ENCODE measurements around the gene ME1. TPM values are rescaled to one million over a fixed set of nuclear protein-coding genes. Genes with fewer than 3 reads are reported as not detected.

ME1 gene
- total RNA-seq, 1 experiment from 2014 or later: 131 TPM

GRCh38 chr6:83308833-83309232, 122.0 kb downstream of the ME1 start:
- Mint-ChIP-seq H3K4me3 (ENCODE audit: unreplicated experiment) (no peak overlapping the region), H3K27ac (ENCODE audit: unreplicated experiment) (peak overlapping the region; percentile 12), H3K4me1 (ENCODE audit: low read depth, unreplicated experiment) (peaks cover 10% of the 10 kb centered on the region), H3K27me3 (ENCODE audit: insufficient read depth, unreplicated experiment) (no peaks in the 10 kb centered on the region), H3K36me3 (ENCODE audit: insufficient read depth, unreplicated experiment) (peaks cover 65% of the 10 kb centered on the region), H3K9me3 (ENCODE audit: unreplicated experiment) (no peaks in the 10 kb centered on the region)
- H3K4me1 ChIP-seq: no peaks in the 10 kb centered on the region
- BruUV-seq (replicated peaks): no TSS peak
- no peak for DNase-seq
- intact Hi-C loops (cut with micrococcal nuclease; ENCODE audit: unreplicated experiment): no loop called here
- POLR2A ChIA-PET: no interaction called here
- TF ChIP-seq, protein P1, sequence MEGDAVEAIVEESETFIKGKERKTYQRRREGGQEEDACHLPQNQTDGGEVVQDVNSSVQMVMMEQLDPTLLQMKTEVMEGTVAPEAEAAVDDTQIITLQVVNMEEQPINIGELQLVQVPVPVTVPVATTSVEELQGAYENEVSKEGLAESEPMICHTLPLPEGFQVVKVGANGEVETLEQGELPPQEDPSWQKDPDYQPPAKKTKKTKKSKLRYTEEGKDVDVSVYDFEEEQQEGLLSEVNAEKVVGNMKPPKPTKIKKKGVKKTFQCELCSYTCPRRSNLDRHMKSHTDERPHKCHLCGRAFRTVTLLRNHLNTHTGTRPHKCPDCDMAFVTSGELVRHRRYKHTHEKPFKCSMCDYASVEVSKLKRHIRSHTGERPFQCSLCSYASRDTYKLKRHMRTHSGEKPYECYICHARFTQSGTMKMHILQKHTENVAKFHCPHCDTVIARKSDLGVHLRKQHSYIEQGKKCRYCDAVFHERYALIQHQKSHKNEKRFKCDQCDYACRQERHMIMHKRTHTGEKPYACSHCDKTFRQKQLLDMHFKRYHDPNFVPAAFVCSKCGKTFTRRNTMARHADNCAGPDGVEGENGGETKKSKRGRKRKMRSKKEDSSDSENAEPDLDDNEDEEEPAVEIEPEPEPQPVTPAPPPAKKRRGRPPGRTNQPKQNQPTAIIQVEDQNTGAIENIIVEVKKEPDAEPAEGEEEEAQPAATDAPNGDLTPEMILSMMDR (IDR thresholded peaks at IDR 0.05; ENCODE audit: insufficient read depth in 1 of 2, low read depth in 1 of 2, low read length in 1 of 2, severe bottlenecking in 1 of 2, unreplicated experiment in 1 of 2): no peak
- CTCF ChIA-PET: no interaction called here
- H3K9me3 ChIP-seq: no peaks in the 10 kb centered on the region
- no peaks in the 10 kb centered on the region; the same call in 1 of the 2 replicates for H3K36me3 ChIP-seq (ENCODE audit: control insufficient read depth, insufficient read depth, low read length)
- no peak overlapping the region for H3K4me3 ChIP-seq (ENCODE audit: low read depth, low read length)
- no peaks in the 10 kb centered on the region for H3K27me3 ChIP-seq (replicated peaks; ENCODE audit: control insufficient read depth, insufficient read depth, low read length)

- Mint-ChIP-seq H3K4me1 (ENCODE audit: low read depth, unreplicated experiment) (peaks cover 10% of the 10 kb centered on the region), H3K36me3 (ENCODE audit: insufficient read depth, unreplicated experiment) (peaks cover 64% of the 10 kb centered on the region), H3K27me3 (ENCODE audit: insufficient read depth, unreplicated experiment) (no peaks in the 10 kb centered on the region), H3K4me3 (ENCODE audit: unreplicated experiment) (no peak overlapping the region), H3K9me3 (ENCODE audit: unreplicated experiment) (no peaks in the 10 kb centered on the region), H3K27ac (ENCODE audit: unreplicated experiment) (no peak overlapping the region)
- no TSS peak for BruUV-seq (replicated peaks)
- H3K36me3 ChIP-seq (ENCODE audit: control insufficient read depth, insufficient read depth, low read length): no peaks in the 10 kb centered on the region; the same call in 1 of the 2 replicates
- DNase-seq: no peak
- POLR2A ChIA-PET: no interaction called here
- H3K4me3 ChIP-seq (ENCODE audit: low read depth, low read length): no peak overlapping the region
- no peaks in the 10 kb centered on the region for H3K9me3 ChIP-seq
- CTCF ChIA-PET: no interaction called here
- H3K4me1 ChIP-seq: no peaks in the 10 kb centered on the region
- intact Hi-C loops (cut with micrococcal nuclease; ENCODE audit: unreplicated experiment): no loop called here
- TF ChIP-seq, protein P1 (IDR thresholded peaks at IDR 0.05; ENCODE audit: insufficient read depth in 1 of 2, low read depth in 1 of 2, low read length in 1 of 2, severe bottlenecking in 1 of 2, unreplicated experiment in 1 of 2): no peak
- no peaks in the 10 kb centered on the region for H3K27me3 ChIP-seq (replicated peaks; ENCODE audit: control insufficient read depth, insufficient read depth, low read length)
Observed at GRCh38 chr6:83307849-83308248, 123.0 kb downstream of the ME1 start.

GRCh38 chr6:83303426-83303825, 127.4 kb downstream of the ME1 start:
- Mint-ChIP-seq H3K9me3 (ENCODE audit: unreplicated experiment) (no peaks in the 10 kb centered on the region), H3K36me3 (ENCODE audit: insufficient read depth, unreplicated experiment) (peaks cover 64% of the 10 kb centered on the region), H3K27me3 (ENCODE audit: insufficient read depth, unreplicated experiment) (no peaks in the 10 kb centered on the region), H3K4me3 (ENCODE audit: unreplicated experiment) (no peak overlapping the region), H3K27ac (ENCODE audit: unreplicated experiment) (no peak overlapping the region), H3K4me1 (ENCODE audit: low read depth, unreplicated experiment) (no peaks in the 10 kb centered on the region)
- Histone ChIP-seq H3K4me3 (ENCODE audit: low read depth, low read length) (no peak overlapping the region), H3K4me1 (no peaks in the 10 kb centered on the region), H3K36me3 (ENCODE audit: control insufficient read depth, insufficient read depth, low read length) (no peaks in the 10 kb centered on the region; the same call in 1 of the 2 replicates), H3K27me3 (replicated peaks; ENCODE audit: control insufficient read depth, insufficient read depth, low read length) (no peaks in the 10 kb centered on the region), H3K9me3 (no peaks in the 10 kb centered on the region)
- TF ChIP-seq, protein P1 (IDR thresholded peaks at IDR 0.05; ENCODE audit: insufficient read depth in 1 of 2, low read depth in 1 of 2, low read length in 1 of 2, severe bottlenecking in 1 of 2, unreplicated experiment in 1 of 2): no peak
- intact Hi-C loops (cut with micrococcal nuclease; ENCODE audit: unreplicated experiment): no loop called here
- ChIA-PET CTCF (no interaction called here), POLR2A (no interaction called here)
- no TSS peak for BruUV-seq (replicated peaks)
- no peak for DNase-seq
